ENCODE results near the gene SLC35E4. TPM values are rescaled to one million over a fixed set of nuclear protein-coding genes. Genes with fewer than 3 reads are reported as not detected.
A peak's percentile ranks its signal among the peaks of the same experiment; 100 is the strongest.
"Not testable (repeated sequence)": the region's sequence is repeated elsewhere in the genome, so short reads cannot be mapped to it uniquely, and the experiment has no call there.

Gene SLC35E4
- total RNA-seq (2014; rRNA removed) = 40.2 and 42.6 TPM in 2 replicates
- polyA plus RNA-seq (2012) = 8.2 TPM

- DNase-seq (ENCODE audit: low read depth) = peak; percentile 89
These were observed at the start of gene SLC35E4 for GRCh38 chr22:30635273-30636225. Gene SLC35E4, plus strand, starts transcription at chr22:30635781. Its CDS starts 670 bp downstream, at chr22:30636451.

- DNase-seq (ENCODE audit: low read depth) = no peak
These were observed 49.2 kb upstream of the SLC35E4 start for GRCh38 chr22:30586414-30586813.

- peak; percentile 19 for DNase-seq (ENCODE audit: low read depth)
These were observed 44.4 kb upstream of the SLC35E4 start for GRCh38 chr22:30591191-30591587.

GRCh38 chr22:30591588-30592359 is 43.8 kb upstream of the SLC35E4 start, which contains the start of gene PES1:
Gene PES1, minus strand, starts transcription at chr22:30591910. Its CDS starts 77 bp downstream, at chr22:30591833.
- peak; percentile 99 for DNase-seq (ENCODE audit: low read depth)

- not testable (repeated sequence) for DNase-seq (ENCODE audit: low read depth)
These were observed 43.2 kb upstream of the SLC35E4 start for GRCh38 chr22:30592360-30592713.

GRCh38 chr22:30596199-30596598 is 39.4 kb upstream of the SLC35E4 start:
- no peak for DNase-seq (ENCODE audit: low read depth)

- DNase-seq (ENCODE audit: low read depth) = no peak
These were observed 38.7 kb upstream of the SLC35E4 start for GRCh38 chr22:30596886-30597285.

- DNase-seq (ENCODE audit: low read depth) = no peak
These were observed 36.6 kb upstream of the SLC35E4 start for GRCh38 chr22:30598986-30599385.

GRCh38 chr22:30600921-30601320 is 34.7 kb upstream of the SLC35E4 start:
- DNase-seq (ENCODE audit: low read depth) = no peak

- DNase-seq (ENCODE audit: low read depth) = no peak
These were observed 34.1 kb upstream of the SLC35E4 start for GRCh38 chr22:30601464-30601863.

- DNase-seq (ENCODE audit: low read depth) = peak; percentile 30
These were observed 33.5 kb upstream of the SLC35E4 start for GRCh38 chr22:30602049-30602448.

GRCh38 chr22:30603801-30604200 is 31.8 kb upstream of the SLC35E4 start:
- DNase-seq (ENCODE audit: low read depth) = no peak

GRCh38 chr22:30604723-30605122 is 30.9 kb upstream of the SLC35E4 start:
- DNase-seq (ENCODE audit: low read depth) = no peak

- peak; percentile 55 for DNase-seq (ENCODE audit: low read depth)
These were observed 30.0 kb upstream of the SLC35E4 start for GRCh38 chr22:30605449-30606110.

- peak; percentile 83 for DNase-seq (ENCODE audit: low read depth)
These were observed 28.9 kb upstream of the SLC35E4 start, which contains the start of gene TCN2 for GRCh38 chr22:30606455-30607299. Gene TCN2, plus strand, starts transcription at chr22:30607174. Its CDS starts 158 bp downstream, at chr22:30607332.

- no peak for DNase-seq (ENCODE audit: low read depth)
These were observed 28.2 kb upstream of the SLC35E4 start for GRCh38 chr22:30607300-30607930.

- no peak for DNase-seq (ENCODE audit: low read depth)
These were observed 27.6 kb upstream of the SLC35E4 start for GRCh38 chr22:30607939-30608338.

GRCh38 chr22:30609260-30610185 is 26.1 kb upstream of the SLC35E4 start:
- DNase-seq (ENCODE audit: low read depth) = peak; percentile 91

- DNase-seq (ENCODE audit: low read depth) = no peak
These were observed 25.3 kb upstream of the SLC35E4 start for GRCh38 chr22:30610299-30610698.
